Hematopoietic multipotent progenitor cell (in vitro differentiated cells): ENCODE measurements around the gene SARS1. TPM values are rescaled to one million over a fixed set of nuclear protein-coding genes. Genes with fewer than 3 reads are reported as not detected.
A peak's percentile ranks its signal among the peaks of the same experiment; 100 is the strongest.
"Not testable (repeated sequence)": the region's sequence is repeated elsewhere in the genome, so short reads cannot be mapped to it uniquely, and the experiment has no call there.

Source experiments
- DNase-seq, 3 donors: peaks; one replicate each; pipeline ENCODE4 v3.0.0-alpha.2; 2011 to 2015; ENCODE audit warnings: low read depth in 2 of 3, low spot score in 2 of 3
- total RNA-seq: library from RNA; depleted of rRNA; stranded (reverse); fragments of >200 nt; gene quantifications from one replicate; pipeline ENCODE4 v1.2.3, GENCODE V29; 2012

SARS1 gene
- total RNA-seq, 1 donor: 49.0 TPM

GRCh38 chr1:109191891-109192290, 21.8 kb upstream of the SARS1 start:
- DNase-seq: no peak

DNA sequence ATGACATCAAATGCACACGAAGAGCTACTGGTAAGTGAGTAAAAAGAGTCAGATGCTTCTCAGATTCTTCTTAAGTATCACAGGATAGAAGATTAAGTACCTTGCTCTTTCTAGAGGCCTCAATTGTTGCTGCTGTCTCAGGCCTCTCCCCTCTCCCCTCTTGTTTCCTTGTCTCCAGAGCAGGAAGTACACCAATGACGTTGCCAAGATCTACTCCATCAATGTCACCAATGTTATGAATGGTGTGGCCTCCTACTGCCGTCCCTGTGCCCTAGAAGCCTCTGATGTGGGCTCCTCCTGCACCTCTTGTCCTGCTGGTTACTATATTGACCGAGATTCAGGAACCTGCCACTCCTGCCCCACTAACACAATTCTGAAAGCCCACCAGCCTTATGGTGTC, 21.3 kb upstream of the SARS1 start:
- DNase-seq: no peak

- peak in 2 of 3 donors; percentile 53 to 74 for DNase-seq
These were observed 19.8 kb upstream of the SARS1 start for GRCh38 chr1:109193653-109194590.

DNA sequence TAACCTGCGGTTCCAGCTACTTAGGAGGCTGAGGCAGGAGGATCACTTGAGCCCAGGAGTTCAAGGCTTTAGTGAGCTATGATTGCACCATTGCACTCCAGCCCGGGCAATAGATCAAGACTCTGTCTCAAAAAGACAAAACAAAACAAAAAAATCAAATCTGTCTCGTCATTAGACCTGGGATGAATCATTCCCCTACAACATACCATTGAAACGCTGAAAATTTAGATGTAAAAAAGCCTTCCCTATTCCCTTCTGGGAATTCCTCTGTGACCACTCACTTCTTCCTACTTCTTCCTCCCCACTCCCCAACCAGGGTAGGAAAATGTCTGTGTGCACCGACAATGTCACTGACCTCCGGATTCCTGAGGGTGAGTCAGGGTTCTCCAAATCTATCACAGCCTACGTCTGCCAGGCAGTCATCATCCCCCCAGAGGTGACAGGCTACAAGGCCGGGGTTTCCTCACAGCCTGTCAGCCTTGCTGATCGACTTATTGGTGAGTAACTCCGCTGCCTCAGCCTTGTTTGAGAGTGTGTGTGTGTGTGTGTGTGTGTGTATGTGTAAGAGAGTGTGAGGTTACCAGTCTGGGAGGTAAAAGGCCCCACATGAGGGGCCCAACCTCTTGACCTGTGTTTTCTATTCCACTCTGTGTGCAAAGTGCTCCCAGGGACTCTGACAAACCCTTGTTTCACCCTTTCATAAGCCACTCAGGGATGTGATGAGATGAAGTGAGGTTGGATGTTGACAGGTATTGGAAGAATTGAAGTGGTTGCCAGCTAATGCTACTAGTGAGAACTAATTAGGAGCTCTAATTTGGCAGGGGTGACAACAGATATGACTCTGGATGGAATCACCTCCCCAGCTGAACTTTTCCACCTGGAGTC, 16.3 kb upstream of the SARS1 start:
- no peak for DNase-seq

DNA sequence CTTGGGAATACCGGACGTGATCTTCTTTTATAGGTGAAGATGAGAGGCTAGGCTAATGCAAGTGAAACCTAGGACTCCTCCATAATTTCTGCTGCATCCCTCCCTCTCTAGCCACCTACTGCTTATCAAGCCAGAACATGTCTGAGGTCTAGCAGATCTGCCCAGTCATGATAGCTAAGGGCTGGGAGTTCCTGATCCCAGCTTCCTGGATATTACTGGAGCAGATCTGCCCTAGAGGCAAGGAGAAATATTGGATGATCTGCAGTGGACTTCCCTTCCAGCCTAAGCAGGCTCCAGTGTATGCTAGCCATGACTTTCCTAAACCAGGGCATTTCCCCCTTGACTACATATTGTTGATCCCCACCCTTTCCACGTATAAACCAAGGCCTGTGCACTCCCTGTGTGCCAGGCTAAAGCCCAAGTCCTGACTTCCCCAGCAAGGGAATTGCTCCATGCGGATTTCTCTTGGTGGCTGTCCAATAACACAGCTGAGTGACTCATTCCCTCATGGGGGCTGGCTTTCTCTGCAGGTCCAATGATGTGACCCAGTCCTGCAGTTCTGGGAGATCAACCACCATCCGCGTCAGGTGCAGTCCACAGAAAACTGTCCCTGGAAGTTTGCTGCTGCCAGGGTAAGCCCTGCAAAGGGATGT, 15.5 kb upstream of the SARS1 start:
- DNase-seq: no peak

DNA sequence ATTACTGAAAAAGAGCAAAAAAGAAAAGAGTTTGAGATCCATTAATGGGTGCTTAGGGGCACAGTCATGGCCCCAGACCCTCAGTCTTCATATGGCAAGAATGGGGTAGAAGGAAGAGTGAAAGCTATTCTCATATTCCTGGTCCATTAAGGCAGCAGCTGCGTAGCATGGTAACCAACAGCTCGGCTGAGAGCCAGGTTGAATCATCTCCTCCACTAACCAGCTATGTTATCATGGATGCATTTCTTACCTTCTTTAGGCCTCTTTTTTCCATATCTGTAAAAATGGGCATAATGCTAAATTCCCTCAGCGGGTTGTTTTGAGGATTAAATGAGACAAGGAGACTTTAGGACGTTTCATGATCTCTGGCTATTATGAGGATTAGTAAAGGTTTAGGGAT, 15.0 kb upstream of the SARS1 start:
- no peak for DNase-seq

DNA sequence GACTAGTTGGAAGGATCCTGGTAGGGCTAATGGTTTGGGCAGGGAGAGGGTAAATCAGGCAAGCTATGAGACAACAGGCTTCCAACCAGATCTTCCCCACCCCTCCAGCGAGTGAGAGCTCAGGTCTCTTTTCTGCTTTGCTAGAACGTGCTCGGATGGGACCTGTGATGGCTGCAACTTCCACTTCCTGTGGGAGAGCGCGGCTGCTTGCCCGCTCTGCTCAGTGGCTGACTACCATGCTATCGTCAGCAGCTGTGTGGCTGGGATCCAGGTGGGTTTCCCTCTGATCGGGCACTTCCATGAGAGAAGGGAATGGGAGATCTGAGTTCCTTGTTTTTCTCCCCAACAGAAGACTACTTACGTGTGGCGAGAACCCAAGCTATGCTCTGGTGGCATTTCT, 14.0 kb upstream of the SARS1 start:
- DNase-seq: peak in 1 of 3 donors; percentile 33

DNA sequence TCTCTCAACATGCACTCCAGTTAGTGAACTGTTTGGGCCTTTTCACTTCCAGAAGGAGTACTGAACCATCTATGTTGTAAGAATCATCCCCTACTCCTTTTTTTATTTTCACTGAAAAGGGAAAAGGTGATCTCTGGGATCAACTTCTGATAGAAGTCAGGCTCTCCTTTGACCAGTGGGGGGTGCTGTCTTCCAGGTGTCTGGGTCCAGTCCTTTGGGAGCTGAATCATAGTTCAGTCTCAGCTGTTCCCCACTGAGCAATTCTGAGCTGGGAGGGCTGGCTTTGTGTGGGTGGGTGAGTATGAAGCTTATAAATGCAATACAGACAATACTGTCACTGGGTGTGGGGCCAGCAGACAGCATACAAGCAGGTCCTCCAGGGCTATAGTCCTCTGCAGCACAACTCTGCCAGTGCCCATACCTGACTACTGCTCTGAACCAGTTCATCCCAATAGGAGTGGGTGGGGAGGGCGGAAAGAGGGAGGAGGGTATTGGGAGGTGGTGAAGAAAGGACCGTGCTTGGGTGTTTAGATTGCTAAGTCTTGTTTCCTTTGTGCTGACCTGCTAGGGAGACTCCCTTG, 12.5 kb upstream of the SARS1 start:
- DNase-seq: peak in 2 of 3 donors; percentile 40 to 41

- peak in 1 of 3 donors; percentile 14 for DNase-seq
These were observed 9.2 kb upstream of the SARS1 start for GRCh38 chr1:109204484-109204883.

- DNase-seq: no peak
These were observed 7.4 kb upstream of the SARS1 start for GRCh38 chr1:109206339-109206738.

DNA sequence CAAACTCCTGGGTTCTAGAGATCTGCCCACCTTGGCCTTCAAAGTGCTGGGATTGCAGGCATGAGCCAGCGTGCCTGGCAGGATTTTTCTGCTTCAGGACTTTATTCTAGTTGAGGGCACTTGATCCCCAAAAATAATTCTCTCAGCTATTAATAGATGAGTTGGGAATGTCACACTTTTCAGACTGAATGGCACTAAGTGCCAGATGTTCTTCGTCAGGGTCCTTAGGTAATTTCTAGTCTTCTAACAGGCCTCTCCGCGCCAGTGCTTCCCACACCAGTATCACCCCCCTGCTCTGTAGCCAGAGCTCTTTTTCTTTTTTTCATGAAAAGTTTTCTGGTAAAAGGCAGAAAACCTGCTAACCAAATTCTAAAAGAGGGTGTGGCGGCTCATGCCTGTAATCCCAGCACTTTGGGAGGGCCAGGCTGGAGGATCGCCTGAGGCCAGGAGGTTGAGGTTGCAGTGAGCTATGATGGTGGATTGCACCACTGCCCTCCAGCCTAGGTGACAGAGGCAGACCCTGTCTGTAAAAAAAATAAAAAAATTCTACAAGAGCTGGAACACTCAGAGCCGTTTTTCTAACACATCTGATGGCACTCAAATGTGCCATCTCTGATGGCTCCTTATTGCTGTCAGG, 6.1 kb upstream of the SARS1 start:
- DNase-seq: no peak

GRCh38 chr1:109208394-109208793, 5.3 kb upstream of the SARS1 start:
- no peak for DNase-seq

DNA sequence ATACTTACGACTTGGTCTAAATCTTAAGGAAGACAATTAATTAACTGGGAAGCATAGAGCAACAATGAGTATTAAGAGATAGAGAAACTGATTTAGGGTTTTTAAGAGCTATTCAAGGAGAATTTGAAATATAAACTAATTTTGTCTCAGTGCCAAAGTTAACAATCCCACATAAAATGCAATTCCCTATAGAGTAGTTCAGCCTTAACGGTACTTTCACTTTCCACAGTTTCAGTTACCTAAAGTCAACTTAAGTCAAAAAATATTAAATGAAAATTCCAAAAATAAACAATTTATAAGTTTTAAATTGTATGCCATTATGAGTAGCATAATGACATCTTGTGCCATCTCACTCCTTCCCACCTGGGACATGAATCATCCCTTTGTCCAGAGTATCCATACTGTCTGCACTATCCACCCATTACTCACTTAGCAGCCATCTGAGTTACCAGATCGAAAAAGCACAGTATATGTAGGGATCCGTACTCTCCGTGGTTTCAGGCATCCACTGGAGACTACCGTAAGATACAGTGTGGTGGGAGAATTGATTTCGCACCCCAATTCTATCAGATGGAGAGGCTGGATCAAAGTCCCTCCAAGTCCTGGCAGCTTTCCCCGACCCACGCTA, 4.8 kb upstream of the SARS1 start:
- DNase-seq: no peak

DNA sequence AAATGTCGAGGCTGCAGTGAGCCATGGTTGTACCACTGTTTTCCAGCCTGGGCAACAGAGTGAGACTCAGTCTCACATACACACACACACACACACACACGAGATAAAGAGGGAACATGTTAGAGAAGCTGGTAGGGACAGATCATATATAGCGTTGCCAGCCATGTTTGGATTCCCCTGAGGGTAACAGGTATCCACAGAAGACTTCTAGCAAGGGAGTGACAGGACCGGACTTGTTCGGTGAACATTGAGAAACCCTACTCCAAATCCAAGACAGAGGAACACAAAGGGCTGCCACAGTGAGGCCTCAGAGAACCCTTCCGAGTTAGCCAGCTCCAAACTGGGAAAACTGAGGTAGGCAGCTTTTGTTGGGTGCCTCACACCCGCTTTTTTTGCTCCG, 3.7 kb upstream of the SARS1 start:
- DNase-seq: no peak

DNA sequence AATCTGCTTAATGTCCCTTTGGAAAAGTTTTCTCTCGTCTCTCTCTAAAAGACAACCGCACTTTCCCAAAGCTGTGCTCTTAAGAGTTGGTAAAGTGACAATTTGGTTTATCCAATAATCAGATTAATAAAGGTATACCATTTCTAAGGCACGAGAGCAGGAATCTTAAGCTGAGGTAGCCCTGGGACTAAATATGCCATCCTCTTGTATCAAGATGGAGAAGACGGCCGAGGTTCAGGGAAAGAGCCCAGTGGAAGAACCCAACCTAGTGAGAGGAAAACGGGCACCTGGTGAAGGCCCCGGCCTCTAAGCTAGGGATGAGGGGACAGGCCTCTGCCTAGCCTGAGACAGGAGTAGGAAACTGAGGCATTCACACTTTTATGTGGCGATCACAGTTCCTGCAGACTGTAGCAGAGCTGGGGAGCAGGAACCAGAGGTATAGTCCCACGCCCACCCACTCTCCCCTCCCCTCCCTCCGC, 334 bp upstream of the SARS1 start:
- no peak for DNase-seq

DNA sequence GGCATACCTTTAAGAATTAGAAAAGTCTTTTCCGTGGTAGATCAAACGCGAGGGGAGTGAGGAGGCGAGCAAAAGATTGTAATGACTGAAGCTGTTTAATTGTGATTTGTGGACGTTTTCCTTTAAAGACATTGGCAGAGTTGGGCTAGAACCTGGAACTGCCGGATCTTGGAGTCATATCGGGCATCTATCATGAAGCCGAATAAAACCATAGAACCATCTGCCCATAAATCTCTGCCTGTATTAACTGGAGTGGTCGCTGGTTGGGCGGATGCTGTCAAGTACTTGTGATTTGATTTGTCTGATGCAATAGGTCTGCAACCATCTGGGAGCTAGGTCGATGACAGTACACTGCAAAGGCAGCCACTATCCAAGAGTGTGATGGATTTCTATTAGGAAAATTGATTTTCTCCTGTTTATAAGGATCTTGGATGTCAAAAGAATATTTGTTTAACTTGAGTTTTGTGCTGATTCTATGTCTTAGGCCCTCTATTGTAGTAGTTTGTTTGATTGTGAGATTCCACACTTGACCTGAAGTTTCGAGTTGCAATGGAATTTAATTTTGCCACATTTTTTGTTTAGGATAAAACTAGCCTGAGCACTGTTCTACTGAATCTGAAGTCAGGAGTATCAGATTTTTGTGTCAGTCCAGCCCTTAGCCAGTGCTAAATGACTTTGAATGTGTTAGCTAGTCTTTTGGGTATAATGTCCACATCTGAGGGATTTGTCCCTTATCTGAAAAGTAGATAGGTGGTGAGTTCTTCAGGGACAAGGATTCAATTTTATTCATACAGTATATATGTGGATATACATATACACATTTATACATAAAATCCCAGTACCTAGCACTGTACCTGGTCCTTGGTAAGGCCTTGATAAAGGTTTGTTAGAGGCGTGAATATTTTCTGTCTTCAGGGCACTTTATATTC, 1.2 kb downstream of the SARS1 start:
- DNase-seq: no peak

GRCh38 chr1:109216662-109217061, 2.9 kb downstream of the SARS1 start:
- no peak for DNase-seq

- no peak for DNase-seq
These were observed 4.8 kb downstream of the SARS1 start for GRCh38 chr1:109218516-109218915.

DNA sequence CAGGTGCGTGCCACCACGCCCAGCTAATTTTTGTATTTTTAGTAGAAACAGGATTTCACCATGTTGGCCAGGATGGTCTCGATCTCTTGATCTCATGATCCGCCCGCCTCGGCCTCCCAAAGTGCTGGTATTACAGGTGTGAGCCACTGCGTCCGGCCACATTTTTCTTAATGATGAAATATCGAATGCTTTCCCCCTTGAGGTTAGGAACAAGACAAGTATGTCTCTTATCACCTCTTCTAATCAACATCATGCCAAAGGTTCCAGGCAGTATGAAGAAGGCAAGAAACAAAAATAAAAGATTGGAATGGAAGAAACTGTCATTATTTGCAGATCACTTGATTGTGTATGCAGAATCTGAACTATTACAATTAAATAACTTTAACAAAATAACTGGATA, 7.5 kb downstream of the SARS1 start:
- not testable (repeated sequence) for DNase-seq
